ENCODE results near the gene TGM6.

DNA sequence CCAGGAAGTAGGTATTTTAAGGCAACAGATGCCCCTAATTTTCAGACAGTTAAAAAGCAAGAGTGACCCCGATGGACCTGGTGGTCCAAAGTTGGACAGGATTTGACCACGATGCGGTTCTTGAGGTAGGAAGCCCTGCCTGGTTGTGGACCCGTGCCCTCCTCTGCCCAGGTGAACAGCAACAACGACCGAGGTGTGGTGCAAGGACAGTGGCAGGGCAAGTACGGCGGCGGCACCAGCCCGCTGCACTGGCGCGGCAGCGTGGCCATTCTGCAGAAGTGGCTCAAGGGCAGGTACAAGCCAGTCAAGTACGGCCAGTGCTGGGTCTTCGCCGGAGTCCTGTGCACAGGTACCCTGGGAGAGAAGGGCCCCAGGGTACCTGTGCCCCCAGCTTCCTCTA lies 18.7 kb downstream of the TGM6 start:
- TF ChIP-seq, protein P1, sequence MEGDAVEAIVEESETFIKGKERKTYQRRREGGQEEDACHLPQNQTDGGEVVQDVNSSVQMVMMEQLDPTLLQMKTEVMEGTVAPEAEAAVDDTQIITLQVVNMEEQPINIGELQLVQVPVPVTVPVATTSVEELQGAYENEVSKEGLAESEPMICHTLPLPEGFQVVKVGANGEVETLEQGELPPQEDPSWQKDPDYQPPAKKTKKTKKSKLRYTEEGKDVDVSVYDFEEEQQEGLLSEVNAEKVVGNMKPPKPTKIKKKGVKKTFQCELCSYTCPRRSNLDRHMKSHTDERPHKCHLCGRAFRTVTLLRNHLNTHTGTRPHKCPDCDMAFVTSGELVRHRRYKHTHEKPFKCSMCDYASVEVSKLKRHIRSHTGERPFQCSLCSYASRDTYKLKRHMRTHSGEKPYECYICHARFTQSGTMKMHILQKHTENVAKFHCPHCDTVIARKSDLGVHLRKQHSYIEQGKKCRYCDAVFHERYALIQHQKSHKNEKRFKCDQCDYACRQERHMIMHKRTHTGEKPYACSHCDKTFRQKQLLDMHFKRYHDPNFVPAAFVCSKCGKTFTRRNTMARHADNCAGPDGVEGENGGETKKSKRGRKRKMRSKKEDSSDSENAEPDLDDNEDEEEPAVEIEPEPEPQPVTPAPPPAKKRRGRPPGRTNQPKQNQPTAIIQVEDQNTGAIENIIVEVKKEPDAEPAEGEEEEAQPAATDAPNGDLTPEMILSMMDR (conservative IDR thresholded peaks at IDR 0.05 in 1 of 2, IDR thresholded peaks at IDR 0.05 in 1 of 2; ENCODE audit: extremely low read depth in 1 of 2, insufficient read depth in 1 of 2, low read depth in 1 of 2, low read length in 2 of 2), result no peak
- no peak for TF ChIP-seq EZH2 (IDR thresholded peaks at IDR 0.05; ENCODE audit: borderline replicate concordance, low read length)
